Skeletal muscle satellite cell (primary cell): ENCODE results near the gene FAM200B. TPM values are rescaled to one million over a fixed set of nuclear protein-coding genes. Genes with fewer than 3 reads are reported as not detected.

Experiments used
- H3K27me3 ChIP-seq: 2 replicates; pipeline ENCODE4 v1.7.0; 2013; ENCODE audit warnings: low read length; ENCODE audit not compliant: control insufficient read depth, insufficient read depth
- H3K36me3 ChIP-seq: 2 replicates; pipeline ENCODE4 v1.7.0; 2013; ENCODE audit warnings: mild to moderate bottlenecking, control low read depth, low read length; ENCODE audit not compliant: insufficient read depth
- H3K4me1 ChIP-seq: 2 replicates; pipeline ENCODE4 v1.7.0; 2013; ENCODE audit warnings: low read length; ENCODE audit not compliant: control insufficient read depth, insufficient read depth
- H3K4me2 ChIP-seq: 2 replicates; pipeline ENCODE4 v1.7.0; 2013; ENCODE audit warnings: mild to moderate bottlenecking, low read length
- H3K4me3 ChIP-seq: 2 replicates; pipeline ENCODE4 v1.7.0; 2013; ENCODE audit warnings: low read length
- H3K9ac ChIP-seq: 2 replicates; pipeline ENCODE4 v1.7.0; 2013; ENCODE audit warnings: mild to moderate bottlenecking, low read depth, low read length, moderate library complexity
- H3K9me3 ChIP-seq: replicated peaks from 2 replicates; pipeline ENCODE4 v1.7.0; 2013; ENCODE audit warnings: mild to moderate bottlenecking, control low read depth, low read length
- total RNA-seq: library from RNA; depleted of rRNA; stranded (reverse); fragments of >200 nt; gene quantifications from 2 replicates; pipeline ENCODE4 v1.2.3, GENCODE V29; 2012; rRNA removed

The FAM200B gene
- 10.0 and 19.3 TPM in 2 replicates for total RNA-seq

DNA sequence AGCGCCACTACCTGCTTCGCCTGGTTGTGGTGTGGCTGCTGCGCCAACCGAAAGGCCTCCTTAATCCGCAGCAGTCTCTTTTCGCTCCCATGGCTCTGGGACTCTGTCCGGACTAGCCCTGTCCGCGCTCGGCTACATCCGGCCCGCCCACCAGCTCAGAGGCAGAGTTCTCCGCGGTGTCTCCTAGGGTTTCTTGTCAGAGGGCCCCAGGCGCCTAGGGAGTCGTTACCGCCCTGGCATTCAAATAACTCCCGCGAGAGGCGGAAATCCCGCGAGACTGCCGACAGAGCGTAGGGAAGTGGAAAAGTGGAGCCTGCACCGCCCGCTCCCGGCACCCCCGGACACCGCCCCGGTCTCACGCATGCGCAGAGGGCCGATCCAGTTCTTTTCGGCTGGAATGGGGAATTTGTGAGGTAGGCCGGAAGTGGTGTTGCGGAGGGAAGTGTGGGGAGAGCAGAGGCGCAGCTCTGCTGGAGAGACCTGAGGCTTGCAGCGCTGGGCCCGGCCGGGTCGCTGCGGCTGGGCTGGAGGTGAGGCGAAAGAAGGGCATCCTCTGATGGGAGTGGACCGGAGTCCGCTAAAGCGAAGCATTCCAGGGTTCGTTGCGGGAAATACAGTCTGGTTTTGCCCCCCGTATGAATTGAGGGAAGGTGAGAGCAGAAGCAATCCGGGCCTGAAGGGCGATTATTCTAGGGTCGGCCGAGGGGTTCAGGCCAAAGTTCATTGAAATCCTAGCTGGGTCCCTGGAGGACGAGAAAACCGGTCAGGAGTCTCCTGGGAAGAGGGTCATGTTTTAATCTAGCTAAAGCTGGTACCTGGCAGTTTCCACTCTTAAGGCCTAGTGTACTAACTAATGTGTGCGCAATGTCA is at the start of gene FAM200B:
Gene FAM200B (plus strand): TSS at position 456 of the 870 bp plus-strand sequence. CDS start 5,151 bp downstream, outside the sequence.
- peaks cover 30% of the 10 kb centered on the region for H3K4me1 ChIP-seq
- H3K9me3 ChIP-seq, result no peaks in the 10 kb centered on the region
- H3K27me3 ChIP-seq, result no peaks in the 10 kb centered on the region
- H3K4me2 ChIP-seq, result peak within 1 kb of the TSS; percentile 90
- peaks cover 22% of the 10 kb centered on the region for H3K36me3 ChIP-seq
- peak within 1 kb of the TSS; percentile 75 for H3K4me3 ChIP-seq
- H3K9ac ChIP-seq, result peak within 1 kb of the TSS; percentile 97

GRCh38 chr4:15636818-15637217 is 44.8 kb upstream of the FAM200B start:
- H3K9ac ChIP-seq, result no peak overlapping the region
- no peaks in the 10 kb centered on the region for H3K27me3 ChIP-seq
- peaks cover 38% of the 10 kb centered on the region for H3K36me3 ChIP-seq
- no peaks in the 10 kb centered on the region for H3K4me1 ChIP-seq
- no peak overlapping the region for H3K4me3 ChIP-seq
- no peaks in the 10 kb centered on the region for H3K9me3 ChIP-seq
- no peak overlapping the region for H3K4me2 ChIP-seq

DNA sequence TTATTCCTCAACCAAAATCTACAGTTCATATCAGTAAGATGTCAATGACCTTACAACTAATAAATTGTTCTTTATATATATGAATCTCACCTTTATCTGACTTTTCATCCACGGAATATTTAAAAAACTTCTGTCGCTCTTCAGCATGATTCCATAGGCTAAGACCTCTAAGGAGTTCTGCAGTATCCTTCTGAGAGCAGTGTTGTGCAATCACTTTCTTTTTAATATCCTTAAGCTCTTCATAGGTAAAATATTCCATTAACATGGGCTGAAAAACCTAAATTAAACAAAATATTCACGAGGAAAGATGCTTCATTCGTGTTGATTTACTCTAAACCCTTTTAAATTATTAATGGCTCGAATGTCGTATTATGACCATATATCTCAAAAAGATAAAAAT is 43.2 kb upstream of the FAM200B start:
- Histone ChIP-seq H3K4me2 (no peak overlapping the region), H3K9me3 (no peaks in the 10 kb centered on the region), H3K27me3 (no peaks in the 10 kb centered on the region), H3K9ac (no peak overlapping the region), H3K4me3 (no peak overlapping the region), H3K36me3 (peaks cover 37% of the 10 kb centered on the region), H3K4me1 (no peaks in the 10 kb centered on the region)

- no peak overlapping the region for H3K4me3 ChIP-seq
- peaks cover 5% of the 10 kb centered on the region for H3K36me3 ChIP-seq
- H3K27me3 ChIP-seq, result no peaks in the 10 kb centered on the region
- H3K9me3 ChIP-seq, result no peaks in the 10 kb centered on the region
- H3K4me2 ChIP-seq, result no peak overlapping the region
- H3K4me1 ChIP-seq, result peaks cover 22% of the 10 kb centered on the region
- no peak overlapping the region for H3K9ac ChIP-seq
Measured at GRCh38 chr4:15648600-15648999, 33.0 kb upstream of the FAM200B start.

DNA sequence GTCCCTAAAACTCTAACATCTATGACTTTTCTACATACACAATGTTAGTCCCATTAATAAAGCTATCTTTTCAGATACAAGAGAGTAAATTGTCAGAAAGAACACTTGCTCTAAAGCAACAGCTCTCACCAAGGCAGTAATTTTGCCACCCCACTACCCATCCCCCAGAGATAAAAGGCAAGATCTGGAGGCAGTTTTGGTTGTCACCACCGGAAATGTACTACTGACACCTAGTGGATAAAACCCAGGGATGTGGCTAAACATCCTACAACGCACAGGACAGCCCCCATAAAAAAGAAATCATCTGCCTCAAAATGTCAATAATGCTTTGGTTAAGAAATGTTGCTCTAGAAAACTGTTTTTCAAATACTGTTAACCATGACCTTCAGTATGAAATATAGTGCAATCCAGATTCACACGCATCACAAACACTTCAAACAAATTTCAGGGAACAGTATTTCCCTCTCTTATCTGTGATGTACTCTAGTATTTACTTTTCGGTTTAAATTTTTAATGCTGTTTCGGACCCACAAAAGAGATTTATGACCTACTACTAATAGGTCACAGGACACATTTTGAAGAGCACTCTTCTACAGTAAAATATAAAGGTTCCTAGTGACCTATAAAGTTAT is 31.6 kb upstream of the FAM200B start:
- no peaks in the 10 kb centered on the region for H3K9me3 ChIP-seq
- H3K4me3 ChIP-seq, result no peak overlapping the region
- H3K9ac ChIP-seq, result no peak overlapping the region
- H3K4me2 ChIP-seq, result peak overlapping the region; percentile 2
- H3K36me3 ChIP-seq, result no peaks in the 10 kb centered on the region
- H3K27me3 ChIP-seq, result no peaks in the 10 kb centered on the region
- peaks cover 22% of the 10 kb centered on the region for H3K4me1 ChIP-seq

GRCh38 chr4:15651676-15652075 is 30.0 kb upstream of the FAM200B start:
- H3K36me3 ChIP-seq, result no peaks in the 10 kb centered on the region
- H3K4me2 ChIP-seq, result peak overlapping the region; percentile 98
- peaks cover 34% of the 10 kb centered on the region for H3K4me1 ChIP-seq
- H3K4me3 ChIP-seq, result peak overlapping the region; percentile 90
- no peaks in the 10 kb centered on the region for H3K9me3 ChIP-seq
- H3K9ac ChIP-seq, result peak overlapping the region; percentile 26
- no peaks in the 10 kb centered on the region for H3K27me3 ChIP-seq

DNA sequence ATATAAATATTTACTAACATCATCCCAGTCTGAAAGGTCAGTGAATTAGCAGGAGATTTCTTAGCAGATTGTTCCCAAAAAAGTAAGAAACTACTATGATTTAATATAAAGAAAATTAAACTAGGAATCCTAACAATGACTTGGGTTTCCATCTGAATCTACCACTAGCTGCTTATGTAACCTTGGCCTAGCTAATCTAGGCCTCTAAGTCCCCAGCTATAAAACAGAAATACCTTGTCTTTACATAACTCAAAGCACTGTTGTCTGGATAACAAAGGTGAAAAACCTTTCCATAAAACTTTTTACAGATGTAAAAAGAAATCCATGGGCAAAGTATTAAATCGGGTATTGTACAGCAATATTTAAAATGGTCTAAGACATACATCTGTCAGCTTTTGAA is 29.4 kb upstream of the FAM200B start:
- Histone ChIP-seq H3K36me3 (no peaks in the 10 kb centered on the region), H3K4me3 (peak overlapping the region; percentile 90), H3K4me2 (peak overlapping the region; percentile 98), H3K27me3 (no peaks in the 10 kb centered on the region), H3K4me1 (peaks cover 34% of the 10 kb centered on the region), H3K9me3 (no peaks in the 10 kb centered on the region), H3K9ac (peak overlapping the region; percentile 98)

GRCh38 chr4:15652841-15653240 is 28.8 kb upstream of the FAM200B start:
- H3K4me2 ChIP-seq, result peak overlapping the region; percentile 98
- peaks cover 34% of the 10 kb centered on the region for H3K4me1 ChIP-seq
- peak overlapping the region; percentile 98 for H3K9ac ChIP-seq
- H3K36me3 ChIP-seq, result no peaks in the 10 kb centered on the region
- H3K27me3 ChIP-seq, result no peaks in the 10 kb centered on the region
- peak overlapping the region; percentile 90 for H3K4me3 ChIP-seq
- H3K9me3 ChIP-seq, result no peaks in the 10 kb centered on the region

DNA sequence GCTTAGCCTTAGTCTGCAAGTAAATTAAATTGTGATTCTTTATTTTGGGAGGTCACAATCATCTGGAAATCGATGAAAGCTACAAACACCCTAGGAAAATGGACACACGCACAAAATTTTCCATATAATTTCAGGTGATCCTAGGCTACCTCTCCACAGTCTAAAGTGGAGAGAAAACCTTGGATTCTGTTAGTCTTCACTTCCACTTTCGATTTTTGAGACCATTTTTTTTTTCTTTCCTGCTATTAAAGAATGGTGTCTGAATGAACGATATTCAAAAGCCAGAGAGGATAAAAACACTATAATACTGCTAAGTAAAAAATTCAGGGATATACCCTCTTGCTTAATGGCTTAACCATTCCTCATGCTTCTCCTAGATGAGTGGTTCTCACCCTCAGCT is 28.2 kb upstream of the FAM200B start:
- peak overlapping the region; percentile 90 for H3K4me3 ChIP-seq
- H3K4me2 ChIP-seq, result peak overlapping the region; percentile 98
- no peaks in the 10 kb centered on the region for H3K36me3 ChIP-seq
- H3K9me3 ChIP-seq, result no peaks in the 10 kb centered on the region
- peak overlapping the region; percentile 98 for H3K9ac ChIP-seq
- H3K4me1 ChIP-seq, result peaks cover 34% of the 10 kb centered on the region
- no peaks in the 10 kb centered on the region for H3K27me3 ChIP-seq

DNA sequence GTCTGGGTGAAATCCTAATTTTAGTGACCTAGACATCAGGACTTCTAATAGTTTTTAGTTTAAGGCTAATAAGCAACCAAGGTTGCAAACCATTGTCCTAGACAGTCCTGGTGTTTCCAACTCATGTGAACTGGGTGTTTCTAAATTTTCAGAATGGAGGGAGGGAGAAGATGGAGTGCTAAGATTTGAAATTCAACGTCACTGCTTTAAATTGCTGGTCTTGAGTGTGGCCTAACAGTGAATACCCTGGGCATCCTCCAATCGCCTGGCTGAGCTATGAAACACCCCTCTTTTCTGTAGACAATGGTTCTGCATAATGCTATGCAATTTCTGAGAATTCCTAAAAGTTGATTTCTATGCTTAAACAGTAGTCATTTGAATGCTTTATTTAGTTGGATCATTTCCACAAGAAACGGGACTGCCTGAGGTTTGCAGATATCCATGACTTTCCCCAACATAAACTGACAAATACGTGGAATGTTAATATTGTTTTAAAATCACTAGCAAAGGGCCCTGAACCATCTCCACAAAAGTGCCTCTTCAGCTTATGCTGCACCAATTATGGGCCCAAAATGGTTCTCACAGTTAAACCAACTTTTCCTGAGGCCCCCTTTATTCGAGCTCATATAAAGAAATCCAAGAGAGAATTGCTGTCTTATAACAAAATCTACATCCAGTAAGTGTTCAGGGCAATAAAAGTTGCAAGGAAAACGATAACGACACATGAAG is 27.6 kb upstream of the FAM200B start:
- Histone ChIP-seq H3K36me3 (no peaks in the 10 kb centered on the region), H3K4me2 (peak overlapping the region; percentile 98), H3K27me3 (no peaks in the 10 kb centered on the region), H3K4me1 (peaks cover 34% of the 10 kb centered on the region), H3K4me3 (peak overlapping the region; percentile 90), H3K9me3 (no peaks in the 10 kb centered on the region), H3K9ac (peak overlapping the region; percentile 98)

- Histone ChIP-seq H3K9me3 (no peaks in the 10 kb centered on the region), H3K4me1 (peaks cover 37% of the 10 kb centered on the region), H3K4me2 (peak overlapping the region; percentile 98), H3K36me3 (no peaks in the 10 kb centered on the region), H3K9ac (peak overlapping the region; percentile 98), H3K27me3 (no peaks in the 10 kb centered on the region), H3K4me3 (peak overlapping the region; percentile 90)
Measured at GRCh38 chr4:15654593-15655222, 26.9 kb upstream of the FAM200B start.
